ENCODE results near the gene C1orf21.

Gene C1orf21

GRCh38 chr1:184635980-184636431, 249.2 kb downstream of the C1orf21 start:
- DNase-seq: no peak

- DNase-seq: no peak
These were observed 250.9 kb downstream of the C1orf21 start for GRCh38 chr1:184637664-184638240.

GRCh38 chr1:184639205-184639604, 252.4 kb downstream of the C1orf21 start:
- DNase-seq: no peak

GRCh38 chr1:184640505-184640904, 253.7 kb downstream of the C1orf21 start:
- DNase-seq: no peak

- DNase-seq: no peak
These were observed 255.1 kb downstream of the C1orf21 start for GRCh38 chr1:184641894-184642293.

- no peak for DNase-seq
These were observed 256.8 kb downstream of the C1orf21 start for GRCh38 chr1:184643661-184644060.

GRCh38 chr1:184644771-184645170, 257.9 kb downstream of the C1orf21 start:
- DNase-seq: no peak

GRCh38 chr1:184646178-184646701, 259.4 kb downstream of the C1orf21 start:
- DNase-seq: no peak

- DNase-seq: no peak
These were observed 260.0 kb downstream of the C1orf21 start for GRCh38 chr1:184646824-184647223.

- DNase-seq: no peak
These were observed 260.6 kb downstream of the C1orf21 start for GRCh38 chr1:184647471-184647870.

- DNase-seq: no peak
These were observed 261.5 kb downstream of the C1orf21 start for GRCh38 chr1:184648160-184648855.

- DNase-seq: no peak
These were observed 262.0 kb downstream of the C1orf21 start for GRCh38 chr1:184648856-184649201.

GRCh38 chr1:184649451-184649888, 262.6 kb downstream of the C1orf21 start:
- no peak for DNase-seq

GRCh38 chr1:184650177-184650866, 263.5 kb downstream of the C1orf21 start:
- DNase-seq: no peak

- no peak for DNase-seq
These were observed 268.4 kb downstream of the C1orf21 start for GRCh38 chr1:184655185-184655584.

GRCh38 chr1:184656221-184656620, 269.4 kb downstream of the C1orf21 start:
- no peak for DNase-seq

- no peak for DNase-seq
These were observed 271.2 kb downstream of the C1orf21 start for GRCh38 chr1:184658055-184658454.

GRCh38 chr1:184660462-184661191, 273.8 kb downstream of the C1orf21 start:
- DNase-seq: no peak

GRCh38 chr1:184661801-184662200, 275.0 kb downstream of the C1orf21 start:
- no peak for DNase-seq

GRCh38 chr1:184664042-184664660, 277.3 kb downstream of the C1orf21 start:
- no peak for DNase-seq

GRCh38 chr1:184664661-184665060, 277.8 kb downstream of the C1orf21 start:
- DNase-seq: no peak

- DNase-seq: no peak
These were observed 278.5 kb downstream of the C1orf21 start for GRCh38 chr1:184665360-184665759.

- no peak for DNase-seq
These were observed 282.6 kb downstream of the C1orf21 start for GRCh38 chr1:184669391-184669790.
